ENCODE measurements around the gene RARRES1. TPM values are rescaled to one million over a fixed set of nuclear protein-coding genes. Genes with fewer than 3 reads are reported as not detected.

The RARRES1 gene
- total RNA-seq, 1 experiment from 2014 or later = 0.81 TPM

- Histone ChIP-seq H3K9ac (ENCODE audit: extremely low read depth, insufficient read length, low read length) (no peak overlapping the region), H2BK12ac (ENCODE audit: insufficient read length, low read depth, low read length) (no peak overlapping the region), H3K4me1 (ENCODE audit: insufficient read depth, low read length) (no peaks in the 10 kb centered on the region; the same call in 1 of the 2 replicates), H4K20me1 (ENCODE audit: control insufficient read depth, insufficient read depth, insufficient read length) (no peaks in the 10 kb centered on the region), H3T11ph (ENCODE audit: low read length) (no peak overlapping the region), H3K56ac (ENCODE audit: insufficient read length, low read depth, low read length) (no peak overlapping the region), H3K79me2 (ENCODE audit: insufficient read depth, low read length) (no peaks in the 10 kb centered on the region), H2BK5ac (ENCODE audit: insufficient read length, low read length) (no peak overlapping the region), H4K5ac (ENCODE audit: insufficient read length, low read depth, low read length) (no peak overlapping the region), H4K91ac (ENCODE audit: insufficient read length, low read depth, low read length) (no peak overlapping the region), H2BK120ac (ENCODE audit: low read depth, low read length, poor library complexity, severe bottlenecking) (no peak overlapping the region), H3K4me2 (ENCODE audit: insufficient read depth, insufficient read length, low read length) (no peak overlapping the region), H3K23me2 (ENCODE audit: insufficient read length, low read depth, low read length, poor library complexity, severe bottlenecking) (no peaks in the 10 kb centered on the region), H2AFZ (ENCODE audit: low read length) (no peak overlapping the region), H3K14ac (ENCODE audit: insufficient read depth, low read length) (no peak overlapping the region), H3K23ac (ENCODE audit: insufficient read length, low read depth, low read length) (no peak overlapping the region), H3K4ac (ENCODE audit: low read depth, low read length) (no peak overlapping the region), H3K27ac (ENCODE audit: insufficient read length, low read depth, low read length) (no peak overlapping the region), H2BK15ac (ENCODE audit: low read depth, low read length) (no peak overlapping the region), H3K18ac (ENCODE audit: insufficient read length, low read depth, low read length) (no peak overlapping the region), H2AK5ac (ENCODE audit: insufficient read length, low read length) (no peak overlapping the region), H3K9me3 (ENCODE audit: control insufficient read depth, low read depth, low read length) (no peaks in the 10 kb centered on the region), H4K8ac (replicated peaks; ENCODE audit: insufficient read length, low read depth, low read length) (no peak overlapping the region), H3K27me3 (ENCODE audit: insufficient read depth, low read length) (no peaks in the 10 kb centered on the region), H2BK20ac (ENCODE audit: low read depth, low read length, poor library complexity, severe bottlenecking) (no peak overlapping the region), H3K79me1 (ENCODE audit: insufficient read depth, low read depth, low read length, poor library complexity, severe bottlenecking) (no peaks in the 10 kb centered on the region)
- no peaks in the 10 kb centered on the region for H3K36me3 Mint-ChIP-seq (ENCODE audit: insufficient read depth in 1 of 3, low read depth in 3 of 3)
- peaks cover 12 to 13% of the 10 kb centered on the region in 2 experiments for H3K4me1 Mint-ChIP-seq
- no peaks in the 10 kb centered on the region for H3K27me3 Mint-ChIP-seq (ENCODE audit: low read depth)
- TF ChIP-seq CTCF (conservative IDR thresholded peaks at IDR 0.05) = no peak
- no peak overlapping the region for H3K27ac Mint-ChIP-seq
- no peak overlapping the region for H3K4me3 Mint-ChIP-seq
- no peak for DNase-seq
- WGBS (ENCODE audit: extremely low coverage, insufficient read length, low lambda C conversion rate) = no CpG with 5 or more reads among the region's 2 CpGs
- no peaks in the 10 kb centered on the region; a peak in 1 of 5 replicates for H3K9me3 Mint-ChIP-seq
Observed at GRCh38 chr3:158763421-158763820, 31.2 kb upstream of the RARRES1 start.

Data from H9 (cell line).